Measurements from ENCODE around the gene FSTL5. TPM values are rescaled to one million over a fixed set of nuclear protein-coding genes. Genes with fewer than 3 reads are reported as not detected.

Gene FSTL5
- total and polyA plus RNA-seq, 2 experiments from 2014 or later, result 0.29 to 0.57 TPM

DNA sequence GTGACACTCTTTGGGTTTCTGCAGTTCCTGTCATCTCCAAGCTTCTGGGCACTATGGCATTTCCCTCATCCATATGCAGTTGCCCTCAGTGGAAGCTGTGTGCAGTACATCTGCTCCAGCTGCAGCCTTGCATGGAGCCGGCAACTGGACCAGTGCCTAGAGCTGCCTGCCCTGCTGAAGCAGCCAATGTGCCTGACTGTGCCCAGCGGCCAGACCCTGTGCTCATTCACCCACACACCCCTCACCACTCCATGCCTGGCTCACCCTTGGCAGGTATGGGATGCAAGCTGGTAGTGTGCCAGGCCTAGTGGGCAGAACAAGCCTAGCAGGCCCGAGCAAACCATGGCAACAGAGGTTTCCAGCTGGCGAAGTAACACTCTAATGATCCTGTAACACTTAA lies 370.8 kb downstream of the FSTL5 start:
- Histone ChIP-seq H3K9me3 (ENCODE audit: low read depth) (no peaks in the 10 kb centered on the region), H3K79me2 (no peaks in the 10 kb centered on the region), H3K4me3 (no peak overlapping the region), H3K4me1 (ENCODE audit: insufficient read depth) (no peaks in the 10 kb centered on the region), H3K9me2 (replicated peaks; ENCODE audit: insufficient read depth) (no peaks in the 10 kb centered on the region), H2AFZ (no peak overlapping the region), H3K36me3 (replicated peaks; ENCODE audit: insufficient read depth, low read depth) (no peaks in the 10 kb centered on the region), H3K27ac (no peak overlapping the region), H3K27me3 (no peaks in the 10 kb centered on the region), H4K20me1 (ENCODE audit: insufficient read depth, poor library complexity, severe bottlenecking) (no peaks in the 10 kb centered on the region), H3K4me2 (no peak overlapping the region)
- no peak for DNase-seq (ENCODE audit: low spot score)
- WGBS (ENCODE audit: low lambda C conversion rate, missing lambda C conversion rate), result 94% methylated on average over 4 of the region's 4 CpGs
- TF ChIP-seq, protein P1, sequence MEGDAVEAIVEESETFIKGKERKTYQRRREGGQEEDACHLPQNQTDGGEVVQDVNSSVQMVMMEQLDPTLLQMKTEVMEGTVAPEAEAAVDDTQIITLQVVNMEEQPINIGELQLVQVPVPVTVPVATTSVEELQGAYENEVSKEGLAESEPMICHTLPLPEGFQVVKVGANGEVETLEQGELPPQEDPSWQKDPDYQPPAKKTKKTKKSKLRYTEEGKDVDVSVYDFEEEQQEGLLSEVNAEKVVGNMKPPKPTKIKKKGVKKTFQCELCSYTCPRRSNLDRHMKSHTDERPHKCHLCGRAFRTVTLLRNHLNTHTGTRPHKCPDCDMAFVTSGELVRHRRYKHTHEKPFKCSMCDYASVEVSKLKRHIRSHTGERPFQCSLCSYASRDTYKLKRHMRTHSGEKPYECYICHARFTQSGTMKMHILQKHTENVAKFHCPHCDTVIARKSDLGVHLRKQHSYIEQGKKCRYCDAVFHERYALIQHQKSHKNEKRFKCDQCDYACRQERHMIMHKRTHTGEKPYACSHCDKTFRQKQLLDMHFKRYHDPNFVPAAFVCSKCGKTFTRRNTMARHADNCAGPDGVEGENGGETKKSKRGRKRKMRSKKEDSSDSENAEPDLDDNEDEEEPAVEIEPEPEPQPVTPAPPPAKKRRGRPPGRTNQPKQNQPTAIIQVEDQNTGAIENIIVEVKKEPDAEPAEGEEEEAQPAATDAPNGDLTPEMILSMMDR (IDR thresholded peaks at IDR 0.05; ENCODE audit: poor library complexity), result no peak
- TF ChIP-seq EZH2phosphoT487 (IDR thresholded peaks at IDR 0.05; ENCODE audit: low read depth, severe bottlenecking, unreplicated experiment), result no peak
- TF ChIP-seq EZH2 (IDR thresholded peaks at IDR 0.05; ENCODE audit: borderline replicate concordance), result no peak

DNA sequence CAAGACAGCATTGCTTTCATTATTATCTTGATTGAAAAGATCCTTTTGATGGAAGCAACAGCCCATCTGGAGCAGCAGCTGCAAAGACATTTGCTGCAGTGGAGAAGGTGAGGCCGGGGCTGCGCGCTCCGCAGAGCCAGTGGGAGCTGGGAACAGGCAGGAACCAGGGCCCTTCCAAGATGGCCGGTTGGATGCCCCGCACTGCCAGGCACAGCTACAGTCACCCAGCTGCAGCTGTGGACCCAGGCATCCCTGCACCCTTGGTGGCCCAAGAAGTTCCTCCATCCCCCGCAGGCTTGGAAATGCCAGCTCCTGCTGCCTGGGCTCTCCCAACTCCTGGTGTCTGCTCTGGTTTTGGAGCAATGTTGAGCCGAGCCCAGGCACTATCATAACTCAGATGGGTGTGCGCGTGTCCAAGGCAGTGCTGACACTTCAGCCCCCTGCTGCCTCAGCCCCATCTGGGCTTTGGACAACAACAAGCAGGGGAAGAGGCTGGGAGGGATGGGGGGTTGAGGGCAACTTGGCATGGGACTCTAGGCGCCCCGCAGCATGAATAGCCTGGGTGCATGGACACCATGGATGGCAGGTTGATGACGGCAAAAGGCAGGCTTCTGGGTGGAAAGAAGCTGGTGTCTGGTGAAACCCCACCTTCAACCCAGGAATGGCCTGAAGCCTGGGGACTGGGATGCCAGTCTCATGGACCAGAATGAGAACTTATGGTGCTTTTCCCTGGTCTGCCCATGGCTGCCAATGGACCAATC lies 371.8 kb downstream of the FSTL5 start:
- H3K27ac ChIP-seq, result no peak overlapping the region
- no peaks in the 10 kb centered on the region for H3K4me1 ChIP-seq (ENCODE audit: insufficient read depth)
- 93% methylated on average over 13 of the region's 13 CpGs for WGBS (ENCODE audit: low lambda C conversion rate, missing lambda C conversion rate)
- H3K79me2 ChIP-seq, result no peaks in the 10 kb centered on the region
- TF ChIP-seq, protein P1 (IDR thresholded peaks at IDR 0.05; ENCODE audit: poor library complexity), result no peak
- TF ChIP-seq EZH2phosphoT487 (IDR thresholded peaks at IDR 0.05; ENCODE audit: low read depth, severe bottlenecking, unreplicated experiment), result no peak
- TF ChIP-seq EZH2 (IDR thresholded peaks at IDR 0.05; ENCODE audit: borderline replicate concordance), result no peak
- no peak overlapping the region for H3K4me3 ChIP-seq
- H3K9me2 ChIP-seq (replicated peaks; ENCODE audit: insufficient read depth), result no peaks in the 10 kb centered on the region
- no peaks in the 10 kb centered on the region for H3K36me3 ChIP-seq (replicated peaks; ENCODE audit: insufficient read depth, low read depth)
- no peaks in the 10 kb centered on the region for H3K27me3 ChIP-seq
- H4K20me1 ChIP-seq (ENCODE audit: insufficient read depth, poor library complexity, severe bottlenecking), result no peaks in the 10 kb centered on the region
- no peaks in the 10 kb centered on the region for H3K9me3 ChIP-seq (ENCODE audit: low read depth)
- H2AFZ ChIP-seq, result no peak overlapping the region
- DNase-seq (ENCODE audit: low spot score), result no peak
- H3K4me2 ChIP-seq, result no peak overlapping the region

DNA sequence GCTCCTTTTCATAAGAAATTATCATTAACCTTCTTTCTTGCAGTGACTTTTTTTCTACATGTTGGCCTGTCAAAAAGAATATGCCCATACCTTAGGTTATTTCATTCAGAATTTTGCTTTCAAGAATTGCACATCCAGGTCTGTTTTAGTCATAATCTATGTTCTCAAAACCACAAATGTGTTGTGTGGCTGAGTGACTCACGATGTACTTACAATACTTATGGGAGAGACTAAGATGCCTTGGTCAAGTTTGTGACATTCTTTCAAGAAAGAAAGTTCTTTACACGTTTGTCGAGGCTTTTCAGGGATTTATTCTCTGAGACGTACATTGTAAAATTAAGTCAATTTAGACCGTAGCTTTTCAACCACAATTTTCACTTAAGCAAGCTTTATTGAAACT lies 396.7 kb downstream of the FSTL5 start:
- 70% methylated on average over 5 of the region's 5 CpGs for WGBS (ENCODE audit: low lambda C conversion rate, missing lambda C conversion rate)
- Histone ChIP-seq H3K4me1 (ENCODE audit: insufficient read depth) (no peaks in the 10 kb centered on the region), H3K9me3 (ENCODE audit: low read depth) (no peaks in the 10 kb centered on the region), H3K4me3 (no peak overlapping the region), H3K9me2 (replicated peaks; ENCODE audit: insufficient read depth) (no peaks in the 10 kb centered on the region), H4K20me1 (ENCODE audit: insufficient read depth, poor library complexity, severe bottlenecking) (no peaks in the 10 kb centered on the region), H3K27ac (no peak overlapping the region), H3K27me3 (no peaks in the 10 kb centered on the region), H3K79me2 (no peaks in the 10 kb centered on the region), H2AFZ (no peak overlapping the region), H3K4me2 (no peak overlapping the region), H3K36me3 (replicated peaks; ENCODE audit: insufficient read depth, low read depth) (no peaks in the 10 kb centered on the region)
- DNase-seq (ENCODE audit: low spot score), result no peak
- no peak for TF ChIP-seq EZH2phosphoT487 (IDR thresholded peaks at IDR 0.05; ENCODE audit: low read depth, severe bottlenecking, unreplicated experiment)
- TF ChIP-seq, protein P1 (IDR thresholded peaks at IDR 0.05; ENCODE audit: poor library complexity), result no peak
- TF ChIP-seq EZH2 (IDR thresholded peaks at IDR 0.05; ENCODE audit: borderline replicate concordance), result no peak

Data from hepatocyte (in vitro differentiated cells).